SH-SY5Y (cell line): ENCODE data around the gene GCSH.

ENCODE experiments used
- GATA2 ChIP-seq: IDR thresholded peaks from 2 replicates; pipeline ENCODE4 v1.6.1; 2011; ENCODE audit warnings: mild to moderate bottlenecking, low read depth, low read length
- GATA3 ChIP-seq: IDR thresholded peaks from 2 replicates; pipeline ENCODE4 v1.6.1; 2011; ENCODE audit warnings: low read depth, mild to moderate bottlenecking, low read length, moderate library complexity

DNA sequence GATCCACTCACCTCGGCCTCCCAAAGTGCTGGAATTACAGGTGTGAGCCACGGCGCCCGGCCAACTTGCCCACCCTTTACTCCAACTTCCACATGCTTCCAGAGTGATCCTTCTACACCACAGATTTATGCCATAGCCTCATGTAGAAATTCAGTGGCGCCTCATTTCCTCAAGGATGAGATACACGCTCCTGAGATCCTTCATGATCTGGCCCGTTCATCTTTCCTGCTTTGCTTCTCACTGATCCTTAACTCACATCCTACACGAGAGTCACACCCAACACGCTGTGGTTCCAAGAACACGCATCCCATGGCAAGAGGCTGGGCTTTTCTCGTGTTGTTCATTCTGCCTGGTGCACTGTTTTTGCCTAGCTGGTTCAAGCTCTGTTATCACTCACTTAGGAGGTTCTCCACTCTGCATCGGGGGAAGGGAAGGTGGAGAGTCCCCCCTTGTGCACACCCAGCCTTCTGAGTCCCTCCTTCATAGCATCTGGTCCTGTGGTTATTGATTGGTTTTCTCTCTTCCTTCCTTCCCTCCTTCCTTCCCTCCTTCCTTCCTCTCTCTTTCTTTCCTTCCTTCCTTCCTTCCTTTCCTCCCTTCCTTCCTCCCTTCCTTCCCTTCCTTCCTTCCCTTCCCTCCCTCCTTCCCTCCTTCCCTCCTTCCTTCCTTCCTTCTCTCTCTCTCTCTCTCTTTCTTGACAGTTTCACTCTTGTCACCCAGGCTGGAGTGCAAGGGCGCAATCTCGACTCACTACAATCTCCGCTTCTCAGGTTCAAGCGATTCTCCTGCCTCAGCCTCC is 32.7 kb upstream of the GCSH start:
- no peak for TF ChIP-seq GATA2
- TF ChIP-seq GATA3, result no peak
